Spleen (tissue), 11 donors: ENCODE measurements around the gene SOWAHB. TPM values are rescaled to one million over a fixed set of nuclear protein-coding genes. Genes with fewer than 3 reads are reported as not detected.

ENCODE experiments used
- DNase-seq: peaks from one replicate; pipeline ENCODE4 v3.0.0-alpha.2; 2020
- H3K27ac ChIP-seq, 8 donors: fragments of 200-600 bp; sonication (generic) in 7 of 8; 1 replicate in 4 of 8; 2 replicates in 4 of 8; pipeline versions ENCODE4 v1.5.0 to v1.8.0; 2016 to 2021; ENCODE audit warnings: inconsistent platforms in 4 of 8, mild to moderate bottlenecking in 4 of 8, moderate library complexity in 1 of 8
- H3K27me3 ChIP-seq, 7 donors: fragments of 200-600 bp; sonication (generic) in 6 of 7; replicated peaks in 1 of 7; 1 replicate in 4 of 7; 2 replicates in 3 of 7; pipeline versions ENCODE4 v1.5.0 to v1.8.0; 2016 to 2021; ENCODE audit warnings: inconsistent platforms in 3 of 7, mild to moderate bottlenecking in 1 of 7
- H3K36me3 ChIP-seq, 6 donors: fragments of 200-600 bp; sonication (generic) in 5 of 6; 1 replicate in 4 of 6; 2 replicates in 2 of 6; pipeline versions ENCODE4 v1.5.0 to v1.8.0; 2016 to 2021; ENCODE audit warnings: inconsistent platforms in 2 of 6
- H3K4me1 ChIP-seq, 6 donors: fragments of 200-600 bp; sonication (generic) in 5 of 6; 1 replicate in 3 of 6; 2 replicates in 3 of 6; pipeline versions ENCODE4 v1.5.0 to v1.8.0; 2016 to 2021; ENCODE audit warnings: inconsistent platforms in 3 of 6
- H3K4me3 ChIP-seq, 8 donors: fragments of 200-600 bp; sonication (generic) in 7 of 8; 1 replicate in 4 of 8; 2 replicates in 4 of 8; pipeline versions ENCODE4 v1.5.0 to v1.8.0; 2016 to 2021; ENCODE audit warnings: inconsistent platforms in 4 of 8, mild to moderate bottlenecking in 4 of 8, moderate library complexity in 2 of 8
- H3K9me3 ChIP-seq, 8 donors: fragments of 200-600 bp; sonication (generic) in 7 of 8; 1 replicate in 4 of 8; 2 replicates in 4 of 8; pipeline versions ENCODE4 v1.5.0 to v1.8.0; 2016 to 2021; ENCODE audit warnings: inconsistent platforms in 4 of 8
- CTCF ChIP-seq, 11 experiments: fragments of 200-600 bp in 7 of 11; fragments of 450-650 bp in 4 of 11; sonication (generic) in 4 of 11; IDR thresholded peaks in 8 of 11; conservative IDR thresholded peaks in 3 of 11; 1 replicate in 7 of 11; 2 replicates in 4 of 11; pipeline versions ENCODE4 v1.4.0 to v1.8.0; 2016 to 2021; ENCODE audit warnings: antibody characterized with exemption in 11 of 11, inconsistent platforms in 4 of 11, mild to moderate bottlenecking in 1 of 11
- POLR2A ChIP-seq, 3 donors: fragments of 450-650 bp; IDR thresholded peaks; one replicate each; pipeline ENCODE4 v1.5.1; 2017; ENCODE audit warnings: antibody characterized with exemption in 3 of 3, mild to moderate bottlenecking in 1 of 3
- POLR2AphosphoS5 ChIP-seq, 3 donors: sonication (generic); formaldehyde crosslinking; IDR thresholded peaks; one replicate each; pipeline ENCODE4 v1.5.1; 2017; ENCODE audit warnings: antibody characterized with exemption in 3 of 3
- WGBS, 5 donors: extraction: QIAGEN DNeasy Blood & Tissue Kit in 3 of 5; methylation state at CpG; one replicate each; pipeline versions ENCODE4 v1.1.5 to v1.1.7; 2013 to 2018; 5-methylcytosine and 5-hydroxymethylcytosine counted together
- intact Hi-C: fragments of 100-400 bp; cut with DNase I; formaldehyde crosslinking; loops from one replicate; pipeline ENCODE4 v1.15.0; 2023; ENCODE audit warnings: low total_unique reads
- polyA plus RNA-seq, 3 donors: library from polyadenylated mRNA; stranded (reverse); fragments of 200-250 nt; gene quantifications; one replicate each; pipeline ENCODE4 v1.2.1, GENCODE V29; 2013
- total RNA-seq, 7 donors: library from RNA; depleted of rRNA in 3 of 7; stranded (reverse); fragments of >200 nt in 3 of 7; fragmentation: NEBNext Ultra II Directional in 4 of 7; extraction: Animal tissue kit (Norgen Biotek cat#: 25700) in 4 of 7; gene quantifications; one replicate each; pipeline versions ENCODE4 v1.1.0 to v1.2.1, GENCODE V29; 2016 to 2021
- donor health status: healthy with polysubstance abuse.
- donor health status: DM: no; HTN: no; CAD: no; lungs with moderate emphysema.
- donor health status: DM: no; HTN: no; CAD: no.
- donor health status: Bipolar disorder and iron deficiency.
- donor health status: healthy.
- donor health status: DM: no; HTN: no; CAD: no.
- donor health status: DM: yes; HTN: yes; CAD: no.

Gene SOWAHB
- total and polyA plus RNA-seq, 10 donors: 0.09 to 0.20 (median 0.19) TPM; not detected in 7

- Histone ChIP-seq H3K4me3 (peak overlapping the region; percentile 35 to 74 (median 46)), H3K9me3 (no peaks in the 10 kb centered on the region), H3K4me1 (peaks cover 10 to 26% (median 20%) of the 10 kb centered on the region in 6 donors), H3K36me3 (no peaks in the 10 kb centered on the region), H3K27me3 (peaks cover 0 to 78% (median 40%) of the 10 kb centered on the region in 7 donors), H3K27ac (no peak overlapping the region)
- WGBS, 5 donors: 8 to 12% (median 9%) methylated on average over 14 of the region's 14 CpGs
- TF ChIP-seq CTCF (IDR thresholded peaks at IDR 0.05 in 8 of 11, conservative IDR thresholded peaks at IDR 0.05 in 3 of 11): no peak
- no peak for TF ChIP-seq POLR2A (IDR thresholded peaks at IDR 0.05)
- no peak for TF ChIP-seq POLR2AphosphoS5 (IDR thresholded peaks at IDR 0.05)
- no peak for DNase-seq
- intact Hi-C loops: no loop called here
These were observed 395 bp upstream of the SOWAHB start for GRCh38 chr4:76898385-76898692.

GRCh38 chr4:76896614-76897535 lies 1.1 kb downstream of the SOWAHB start:
- no peaks in the 10 kb centered on the region for H3K9me3 ChIP-seq
- peaks cover 10 to 26% (median 20%) of the 10 kb centered on the region in 6 donors for H3K4me1 ChIP-seq
- H3K36me3 ChIP-seq: no peaks in the 10 kb centered on the region
- TF ChIP-seq POLR2AphosphoS5 (IDR thresholded peaks at IDR 0.05) (no peak), POLR2A (IDR thresholded peaks at IDR 0.05) (no peak), CTCF (IDR thresholded peaks at IDR 0.05 in 8 of 11, conservative IDR thresholded peaks at IDR 0.05 in 3 of 11) (no peak)
- peaks cover 0 to 91% (median 40%) of the 10 kb centered on the region in 7 donors for H3K27me3 ChIP-seq
- peak overlapping the region; percentile 25 to 74 (median 46) for H3K4me3 ChIP-seq
- WGBS, 5 donors: 10 to 27% (median 12%) methylated on average over 32 to 82 of the region's 82 CpGs
- no peak overlapping the region for H3K27ac ChIP-seq
- DNase-seq: no peak
- intact Hi-C loops: no loop called here

- H3K4me1 ChIP-seq: peaks cover 10 to 26% (median 20%) of the 10 kb centered on the region in 6 donors
- WGBS, 5 donors: 70 to 100% (median 97%) methylated on average over 2 to 8 of the region's 8 CpGs
- H3K27me3 ChIP-seq: peaks cover 0 to 85% (median 40%) of the 10 kb centered on the region in 7 donors
- no peaks in the 10 kb centered on the region for H3K9me3 ChIP-seq
- intact Hi-C loops: no loop called here
- no peak for DNase-seq
- no peak overlapping the region for H3K4me3 ChIP-seq
- TF ChIP-seq POLR2A (IDR thresholded peaks at IDR 0.05) (no peak), CTCF (IDR thresholded peaks at IDR 0.05 in 8 of 11, conservative IDR thresholded peaks at IDR 0.05 in 3 of 11) (no peak), POLR2AphosphoS5 (IDR thresholded peaks at IDR 0.05) (no peak)
- no peak overlapping the region for H3K27ac ChIP-seq
- no peaks in the 10 kb centered on the region for H3K36me3 ChIP-seq
These were observed 1.9 kb downstream of the SOWAHB start for GRCh38 chr4:76896048-76896447.

- no peak for DNase-seq
- no peak overlapping the region for H3K27ac ChIP-seq
- H3K4me1 ChIP-seq: peaks cover 10 to 26% (median 20%) of the 10 kb centered on the region in 6 donors
- no peak overlapping the region for H3K4me3 ChIP-seq
- WGBS, 5 donors: 86 to 94% (median 92%) methylated on average over 6 of the region's 6 CpGs
- no peaks in the 10 kb centered on the region for H3K9me3 ChIP-seq
- intact Hi-C loops: no loop called here
- peaks cover 0 to 81% (median 40%) of the 10 kb centered on the region in 7 donors for H3K27me3 ChIP-seq
- no peaks in the 10 kb centered on the region for H3K36me3 ChIP-seq
- TF ChIP-seq POLR2AphosphoS5 (IDR thresholded peaks at IDR 0.05): no peak
- TF ChIP-seq CTCF (IDR thresholded peaks at IDR 0.05 in 8 of 11, conservative IDR thresholded peaks at IDR 0.05 in 3 of 11): no peak
- no peak for TF ChIP-seq POLR2A (IDR thresholded peaks at IDR 0.05)
These were observed 2.3 kb downstream of the SOWAHB start for GRCh38 chr4:76895619-76896018.
